Lung microvascular endothelial cell (primary cell): ENCODE measurements around the gene TMEM244. TPM values are rescaled to one million over a fixed set of nuclear protein-coding genes. Genes with fewer than 3 reads are reported as not detected.
"Not testable (repeated sequence)": the region's sequence is repeated elsewhere in the genome, so short reads cannot be mapped to it uniquely, and the experiment has no call there.

Experiments used
- DNase-seq, 2 donors: peaks; one replicate each; pipeline versions ENCODE4 v3.0.0 to v3.0.0-alpha.2; 2010; ENCODE audit warnings: low read depth in 2 of 2
- total RNA-seq: library from RNA; depleted of rRNA; stranded (reverse); fragments of >200 nt; gene quantifications from 2 replicates; pipeline ENCODE4 v1.2.1, GENCODE V29; 2014

The TMEM244 gene
- not detected in 2 replicates for total RNA-seq

GRCh38 chr6:129860908-129861665 lies at the start of gene TMEM244:
Gene TMEM244 (minus strand): TSS chr6:129861315. CDS start chr6:129861188, 127 bp downstream.
- no peak for DNase-seq

GRCh38 chr6:129908858-129909257 lies 47.7 kb upstream of the TMEM244 start:
- no peak for DNase-seq

- no peak for DNase-seq
These were observed 47.2 kb upstream of the TMEM244 start for GRCh38 chr6:129908356-129908755.

- no peak for DNase-seq
These were observed 45.5 kb upstream of the TMEM244 start for GRCh38 chr6:129906515-129907077.

GRCh38 chr6:129903082-129903481 lies 42.0 kb upstream of the TMEM244 start:
- no peak for DNase-seq

- DNase-seq, result no peak
These were observed 41.6 kb upstream of the TMEM244 start for GRCh38 chr6:129902681-129903080.

- DNase-seq, result no peak
These were observed 40.8 kb upstream of the TMEM244 start for GRCh38 chr6:129901910-129902309.

- DNase-seq, result no peak
These were observed 34.6 kb upstream of the TMEM244 start for GRCh38 chr6:129895692-129896091.

GRCh38 chr6:129894921-129895320 lies 33.8 kb upstream of the TMEM244 start:
- no peak for DNase-seq

GRCh38 chr6:129893640-129894039 lies 32.5 kb upstream of the TMEM244 start:
- DNase-seq, result peak; percentile 55 to 71

GRCh38 chr6:129890701-129891100 lies 29.6 kb upstream of the TMEM244 start:
- peak in 1 of 2 donors; percentile 2 for DNase-seq

- peak; percentile 3 to 57 for DNase-seq
These were observed 29.0 kb upstream of the TMEM244 start for GRCh38 chr6:129890164-129890563.

- DNase-seq, result peak; percentile 12 to 69
These were observed 28.5 kb upstream of the TMEM244 start for GRCh38 chr6:129889580-129889979.

GRCh38 chr6:129886401-129887155 lies 25.5 kb upstream of the TMEM244 start:
- no peak for DNase-seq

- DNase-seq, result no peak
These were observed 23.1 kb upstream of the TMEM244 start for GRCh38 chr6:129884211-129884610.

GRCh38 chr6:129882510-129883023 lies 21.5 kb upstream of the TMEM244 start:
- no peak for DNase-seq

GRCh38 chr6:129877894-129878293 lies 16.8 kb upstream of the TMEM244 start:
- DNase-seq, result not testable (repeated sequence)

- DNase-seq, result no peak
These were observed 14.8 kb upstream of the TMEM244 start for GRCh38 chr6:129875610-129876520.

GRCh38 chr6:129874837-129875236 lies 13.7 kb upstream of the TMEM244 start:
- DNase-seq, result no peak

- DNase-seq, result no peak
These were observed 11.5 kb upstream of the TMEM244 start for GRCh38 chr6:129872586-129872985.

- no peak for DNase-seq
These were observed 10.1 kb upstream of the TMEM244 start for GRCh38 chr6:129871221-129871620.
